Forelimb muscle (tissue), 1 donor: ENCODE measurements around the gene EGFL8. TPM values are rescaled to one million over a fixed set of nuclear protein-coding genes. Genes with fewer than 3 reads are reported as not detected.
A peak's percentile ranks its signal among the peaks of the same experiment; 100 is the strongest.
"Not testable (repeated sequence)": the region's sequence is repeated elsewhere in the genome, so short reads cannot be mapped to it uniquely, and the experiment has no call there.

ENCODE experiments used
- DNase-seq: peaks from one replicate; pipeline ENCODE4 v3.0.0-alpha.2; 2013; ENCODE audit warnings: low read depth
- polyA plus RNA-seq: library from polyadenylated mRNA; unstranded; fragments of 120-200 nt; gene quantifications from one replicate; pipeline ENCODE4 v1.2.1, GENCODE V29; 2013; ENCODE audit not compliant: insufficient read length

EGFL8 gene
- polyA plus RNA-seq, 1 donor, result 25.9 TPM

GRCh38 chr6:32183483-32184083, 19.2 kb downstream of the EGFL8 start:
- no peak for DNase-seq

DNA sequence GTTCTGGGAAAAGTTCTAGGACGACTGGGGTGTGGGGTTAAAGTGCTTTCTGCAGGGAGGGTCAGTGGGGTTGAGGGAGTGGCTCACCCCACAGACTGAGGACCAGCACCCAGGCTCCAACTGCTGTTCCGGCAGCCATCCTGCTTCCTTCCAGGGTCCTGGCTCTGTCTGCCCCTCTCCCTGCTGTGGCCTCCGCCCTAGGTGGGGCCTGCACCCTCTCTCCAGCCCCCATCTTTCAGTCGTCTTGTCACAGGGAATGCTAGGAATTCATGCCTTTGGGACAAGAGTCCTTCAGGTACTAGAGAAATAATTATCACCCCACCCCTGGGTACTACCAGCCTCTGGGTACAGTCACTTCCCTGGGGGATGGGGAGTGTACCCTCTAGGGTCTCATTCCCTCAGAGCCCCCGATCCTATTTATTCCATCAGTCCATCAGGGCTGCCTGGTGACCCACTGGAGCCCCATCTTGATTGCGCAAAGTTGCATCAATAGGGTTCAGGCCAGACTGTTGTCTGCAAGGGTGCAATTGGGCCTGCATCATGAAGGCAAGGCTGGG, 19.8 kb downstream of the EGFL8 start, which contains the start of gene AGER:
Gene AGER (minus strand): TSS at position 170 of the 557 bp plus-strand sequence. CDS start 31 bp downstream, at position 139.
- DNase-seq, result no peak

DNA sequence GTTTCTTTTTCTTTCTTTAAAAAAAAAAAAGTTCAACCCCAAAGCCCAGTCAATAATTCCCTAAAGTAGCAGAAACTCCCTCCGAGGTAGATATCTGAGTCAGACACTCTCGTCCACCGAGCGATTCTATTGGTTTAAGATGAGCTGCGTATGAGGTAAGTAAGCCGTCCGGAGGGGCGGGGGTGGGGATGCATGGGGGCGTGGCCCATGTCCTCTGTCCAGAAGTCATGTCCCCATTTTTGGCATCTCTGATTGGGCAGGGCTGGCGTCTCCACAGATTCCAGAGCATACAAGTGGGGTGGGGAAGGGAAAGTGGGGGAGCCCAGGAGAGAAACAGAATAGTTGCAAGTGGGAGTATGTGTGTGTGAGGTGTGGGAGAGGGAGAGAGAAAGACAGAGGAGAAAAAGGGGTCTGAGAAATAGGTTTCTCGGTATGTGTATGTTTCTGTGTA, 21.3 kb downstream of the EGFL8 start:
- not testable (repeated sequence) for DNase-seq

GRCh38 chr6:32186151-32186840, 21.9 kb downstream of the EGFL8 start:
- DNase-seq, result not testable (repeated sequence)

DNA sequence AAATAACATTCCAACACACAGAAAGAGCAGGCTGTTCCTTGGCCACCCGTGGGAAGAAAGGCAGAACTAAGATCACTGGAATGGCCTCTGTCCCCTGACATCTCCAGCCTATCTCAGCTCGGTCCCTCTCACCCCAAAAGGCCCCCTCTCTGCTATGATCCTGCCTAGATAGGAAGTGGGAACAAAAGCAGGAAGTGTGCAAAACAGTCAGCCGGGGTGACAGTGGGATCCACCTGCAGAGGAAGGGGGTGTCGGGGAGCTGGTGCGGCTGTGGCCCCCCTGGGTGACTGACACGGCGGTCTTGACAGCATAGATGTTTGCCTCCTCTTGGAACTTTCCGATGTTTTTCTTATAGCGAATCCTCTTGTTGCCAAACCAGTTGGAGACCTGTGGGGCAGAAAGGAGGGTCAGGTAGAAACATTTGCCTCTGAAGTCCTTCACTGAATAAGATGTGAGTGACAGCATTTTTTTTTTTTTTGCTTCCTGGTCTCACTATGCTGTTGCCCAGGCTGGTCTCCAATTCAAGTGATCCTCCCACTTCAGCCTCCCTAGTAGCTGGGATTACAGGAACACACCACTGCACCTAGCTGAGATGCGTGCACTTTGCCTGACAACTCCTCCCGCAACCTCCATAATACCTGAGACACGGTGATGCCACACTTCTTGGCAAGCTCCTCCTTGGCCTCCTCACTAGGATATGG, 22.8 kb downstream of the EGFL8 start:
- DNase-seq, result no peak

- not testable (repeated sequence) for DNase-seq
These were observed 23.5 kb downstream of the EGFL8 start for GRCh38 chr6:32187725-32188380.

- no peak for DNase-seq
These were observed 24.1 kb downstream of the EGFL8 start for GRCh38 chr6:32188381-32189068.

- no peak for DNase-seq
These were observed 24.8 kb downstream of the EGFL8 start for GRCh38 chr6:32189069-32189741.

DNA sequence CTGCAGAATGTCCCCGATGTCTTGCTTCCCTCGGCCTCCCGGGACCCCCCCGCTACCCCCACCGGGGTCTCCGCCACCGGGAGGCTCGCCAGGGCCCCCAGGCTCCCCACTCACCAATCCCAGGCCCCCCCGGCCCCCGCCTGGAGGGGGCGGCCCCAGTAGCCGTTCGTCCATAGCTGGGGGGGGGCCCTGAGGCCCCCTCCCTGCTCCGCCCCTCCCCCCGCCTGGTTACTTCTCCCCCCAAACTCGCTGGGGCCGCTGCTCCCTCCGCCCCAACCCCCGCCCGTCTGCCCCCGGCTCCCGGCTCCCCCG, 25.3 kb downstream of the EGFL8 start:
- DNase-seq, result no peak

DNA sequence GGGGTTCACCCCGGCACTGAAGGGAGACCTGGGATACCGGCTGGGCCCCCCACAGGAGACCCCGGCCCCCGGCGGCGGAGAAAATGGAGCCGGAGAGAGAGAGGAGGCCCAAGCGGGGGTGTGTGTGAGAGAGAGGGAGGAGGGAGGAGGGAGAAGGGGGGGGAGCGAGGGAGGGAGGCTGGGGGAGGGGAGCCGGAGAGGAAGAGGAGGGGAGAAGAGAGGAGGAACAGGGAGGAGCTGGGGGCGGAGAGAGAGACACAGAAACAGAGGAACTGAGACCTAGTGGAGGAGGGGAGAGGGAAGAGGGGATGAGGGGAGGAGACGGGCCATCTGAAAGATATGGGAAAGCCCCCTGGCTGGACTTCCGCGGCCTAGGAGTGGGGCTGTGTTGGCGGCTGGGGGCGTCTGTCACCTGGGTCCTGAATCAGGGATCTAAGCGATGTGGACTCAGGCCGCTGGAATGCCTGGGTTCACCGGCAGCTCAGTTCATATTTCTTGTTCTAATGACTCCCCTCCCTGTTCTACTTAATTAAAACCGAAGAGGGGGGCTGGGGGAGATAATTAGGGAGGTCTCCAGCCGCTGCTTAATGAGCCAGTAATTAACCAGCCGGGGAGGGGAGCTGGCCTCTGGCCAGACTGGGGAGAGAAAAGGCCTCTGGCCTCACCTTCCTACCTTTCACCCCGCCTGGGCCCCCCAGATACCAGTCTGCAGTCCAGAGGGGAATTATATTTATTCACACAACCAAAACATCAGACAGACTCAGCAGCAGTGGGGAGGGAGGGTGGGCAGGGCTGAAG, 25.9 kb downstream of the EGFL8 start, which contains the start of gene PBX2:
Gene PBX2 (minus strand): TSS at position 149 of the 798 bp plus-strand sequence. CDS start 287 bp downstream, outside the sequence.
- DNase-seq, result peak; percentile 87

GRCh38 chr6:32190911-32191677, 26.7 kb downstream of the EGFL8 start:
- no peak for DNase-seq

- DNase-seq, result no peak
These were observed 27.6 kb downstream of the EGFL8 start for GRCh38 chr6:32191696-32192607.

DNA sequence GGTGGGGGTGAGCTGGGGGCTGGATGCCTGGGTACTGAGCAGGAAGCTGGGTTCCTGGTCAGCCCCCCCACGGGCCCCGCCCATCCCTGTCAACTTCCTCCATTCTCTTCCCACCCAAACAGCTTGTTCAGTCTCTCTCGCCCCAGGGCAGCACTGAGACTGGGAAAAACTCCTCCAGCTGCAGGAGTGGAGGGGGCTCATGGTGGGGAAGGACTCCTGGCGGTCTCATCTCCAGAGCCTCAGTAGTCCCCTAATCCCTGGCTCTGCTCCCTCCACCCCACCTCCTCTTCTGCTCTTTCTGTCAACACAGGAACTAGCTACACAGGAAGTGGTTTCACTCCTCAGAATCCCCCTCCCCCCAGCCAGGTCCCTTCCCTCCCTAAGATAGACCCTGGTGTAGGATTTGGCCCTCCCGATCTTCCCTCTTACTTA, 28.2 kb downstream of the EGFL8 start, which contains the start of gene GPSM3:
Gene GPSM3 (minus strand): TSS at position 36 of the 432 bp plus-strand sequence. CDS start 130 bp downstream, outside the sequence.
- no peak for DNase-seq

- not testable (repeated sequence) for DNase-seq
These were observed 28.7 kb downstream of the EGFL8 start for GRCh38 chr6:32193096-32193495.

GRCh38 chr6:32194388-32194787, 30.0 kb downstream of the EGFL8 start:
- DNase-seq, result no peak

GRCh38 chr6:32194825-32195651, 30.6 kb downstream of the EGFL8 start:
- no peak for DNase-seq

DNA sequence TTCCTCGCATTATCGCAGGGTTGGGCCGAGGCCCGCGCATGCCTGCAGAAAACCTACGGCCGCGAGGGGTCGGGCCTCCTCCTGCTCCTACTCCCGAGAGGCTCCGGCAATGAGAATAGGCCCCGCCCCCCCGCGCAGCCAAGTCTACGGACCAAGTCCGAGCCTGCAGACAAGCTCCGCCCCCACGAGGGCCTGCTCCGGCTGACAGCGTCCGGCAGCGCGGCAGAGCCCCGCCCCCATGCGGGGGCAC, 31.2 kb downstream of the EGFL8 start:
- peak; percentile 98 for DNase-seq
